NCI-H82 (cell line): ENCODE measurements around the gene ENG.
"Not testable (repeated sequence)": the region's sequence is repeated elsewhere in the genome, so short reads cannot be mapped to it uniquely, and the experiment has no call there.

ENCODE experiments used
- DNase-seq: peaks from one replicate; lab custom pipeline; 2025; lab: John Stamatoyannopoulos, UW

Gene ENG

DNA sequence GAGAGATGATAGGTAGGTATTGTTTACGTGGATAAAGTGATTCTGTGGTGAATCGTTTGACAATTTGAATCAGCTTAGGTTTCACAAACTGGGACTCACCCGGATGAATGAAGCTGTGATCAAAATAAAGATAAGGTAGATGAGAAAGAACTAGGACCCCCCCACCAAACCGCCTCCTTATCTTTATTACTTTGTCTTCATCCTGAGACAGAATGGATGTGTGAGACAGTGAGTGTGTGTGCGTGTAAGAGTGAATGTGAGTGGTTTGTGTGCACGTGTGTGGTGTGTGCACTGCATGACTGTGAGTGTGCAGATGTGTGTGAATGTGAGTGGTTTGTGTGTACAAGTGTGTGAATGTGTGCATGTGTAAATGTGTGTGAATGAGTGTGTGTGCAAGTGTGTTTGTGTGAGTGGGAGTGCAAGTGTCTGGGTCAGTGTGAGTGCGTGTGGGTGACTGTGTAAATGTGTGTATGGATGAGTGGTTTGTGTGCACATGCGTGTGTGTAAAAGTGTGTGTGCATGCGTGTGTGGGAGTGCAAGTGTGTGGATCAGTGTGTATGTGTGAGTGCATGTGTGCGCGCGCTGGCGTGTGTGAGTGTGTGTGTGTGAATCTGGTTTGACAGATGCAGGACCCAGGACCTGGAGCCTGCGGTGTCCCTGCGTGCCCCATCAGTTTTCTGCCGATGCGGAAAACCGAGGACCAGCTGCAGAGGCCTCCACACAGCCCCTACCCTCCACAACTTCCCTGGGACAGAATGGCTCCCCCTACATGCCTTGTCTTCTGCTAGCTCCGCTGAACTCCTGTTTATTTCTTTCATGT, 11.4 kb upstream of the ENG start:
- no peak for DNase-seq

DNA sequence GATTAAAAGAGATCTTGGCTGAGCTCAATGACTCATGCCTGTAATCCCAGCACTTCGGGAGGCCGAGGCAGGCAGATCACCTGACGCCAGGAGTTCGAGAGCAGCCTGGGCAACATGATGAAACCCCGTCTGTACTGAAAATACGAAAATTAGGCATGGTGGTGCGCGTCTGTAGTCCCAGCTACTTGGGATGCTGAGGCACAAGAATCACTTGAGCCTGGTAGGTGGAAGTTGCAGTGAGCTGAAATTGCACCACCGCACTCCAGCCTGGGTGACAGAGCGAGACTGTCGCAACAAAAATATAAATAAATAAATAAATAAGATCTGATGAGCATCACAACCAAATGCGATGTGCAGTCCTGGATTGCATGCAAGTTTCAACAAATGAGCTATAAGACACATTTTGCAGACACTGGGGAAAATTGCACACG, 8.7 kb upstream of the ENG start:
- no peak for DNase-seq

DNA sequence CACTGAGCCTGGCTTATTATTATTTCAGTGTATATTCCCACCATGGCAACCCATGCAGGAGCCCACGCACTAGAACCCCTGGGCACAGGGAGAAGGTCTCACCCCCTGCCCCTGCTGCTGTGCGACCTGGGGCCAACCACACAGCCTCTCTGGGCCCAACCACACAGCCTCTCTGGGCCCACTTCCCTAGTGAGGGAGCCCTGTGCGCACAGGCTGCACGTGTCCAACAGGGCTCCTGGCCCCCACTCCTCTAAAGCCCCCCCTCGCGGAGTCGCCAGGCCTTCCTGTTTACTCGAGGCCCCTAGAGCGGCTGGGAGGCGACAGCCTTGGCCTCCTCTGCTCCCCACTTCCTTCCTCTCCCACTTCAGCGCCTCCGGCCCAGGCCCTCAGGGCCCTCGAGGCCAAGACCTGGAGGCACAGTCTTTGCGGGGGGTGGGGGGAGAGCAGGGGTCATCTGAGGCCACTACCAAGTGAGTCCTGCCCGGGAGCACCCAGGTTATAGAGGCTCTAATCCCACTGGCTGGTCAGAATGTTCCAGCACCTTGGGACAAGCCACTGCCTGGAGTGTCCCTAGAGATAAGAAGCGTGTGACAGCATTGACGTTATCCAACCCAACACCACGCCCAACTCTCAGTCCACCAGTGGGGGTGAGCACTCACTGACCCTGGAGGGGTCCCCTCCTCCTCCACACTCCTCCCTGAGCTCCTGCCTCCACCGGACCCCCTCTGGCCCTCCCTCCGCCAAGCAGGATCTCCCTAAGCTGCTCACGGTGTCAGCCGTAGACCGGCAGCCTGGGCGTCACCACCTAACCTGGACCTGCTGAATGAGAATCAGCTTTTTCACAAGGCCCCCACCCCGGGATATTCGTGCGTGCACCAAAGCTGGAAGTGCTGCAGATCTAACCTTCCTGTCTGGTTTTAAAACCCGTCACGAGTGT, 7.9 kb upstream of the ENG start:
- peak; percentile 50 for DNase-seq

DNA sequence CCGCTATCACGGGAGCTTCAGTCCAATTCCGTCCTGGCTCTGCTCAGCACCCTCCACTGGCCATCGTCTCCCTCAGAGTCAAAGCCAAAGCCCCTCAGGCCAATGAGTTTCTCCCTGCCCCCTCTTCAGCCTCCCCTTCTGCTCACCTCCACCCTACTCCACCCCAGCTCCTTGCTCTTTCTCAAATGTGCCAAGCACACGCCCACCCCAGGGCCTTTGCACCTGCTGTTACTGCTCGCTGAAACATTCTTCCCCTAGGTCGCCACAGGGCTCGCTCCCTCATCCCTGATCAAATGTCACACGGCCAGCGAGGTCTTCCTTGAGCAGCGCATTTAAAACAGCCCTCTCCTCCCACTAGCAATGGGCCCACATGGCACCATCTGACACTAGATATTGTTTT, 6.3 kb upstream of the ENG start:
- DNase-seq = no peak

DNA sequence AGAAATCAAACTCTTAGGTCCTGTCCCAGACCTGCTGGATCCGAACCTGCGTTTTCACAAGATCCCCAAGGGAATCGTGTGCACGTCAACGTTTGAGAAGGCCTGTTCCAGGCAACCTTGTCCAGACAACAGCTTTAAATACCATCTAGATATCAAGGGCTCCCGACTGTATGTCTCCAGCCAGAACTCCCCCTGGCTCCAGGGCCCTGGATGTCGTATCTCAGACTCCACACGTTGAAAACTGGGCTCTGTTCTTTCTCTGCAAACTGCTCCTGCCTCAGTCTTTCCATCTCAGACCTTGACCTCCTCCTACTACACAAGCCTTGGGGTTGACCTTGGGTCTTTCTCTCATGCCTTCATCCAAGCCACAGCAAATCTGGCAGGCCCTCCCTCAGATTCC, 5.8 kb upstream of the ENG start:
- no peak for DNase-seq

DNA sequence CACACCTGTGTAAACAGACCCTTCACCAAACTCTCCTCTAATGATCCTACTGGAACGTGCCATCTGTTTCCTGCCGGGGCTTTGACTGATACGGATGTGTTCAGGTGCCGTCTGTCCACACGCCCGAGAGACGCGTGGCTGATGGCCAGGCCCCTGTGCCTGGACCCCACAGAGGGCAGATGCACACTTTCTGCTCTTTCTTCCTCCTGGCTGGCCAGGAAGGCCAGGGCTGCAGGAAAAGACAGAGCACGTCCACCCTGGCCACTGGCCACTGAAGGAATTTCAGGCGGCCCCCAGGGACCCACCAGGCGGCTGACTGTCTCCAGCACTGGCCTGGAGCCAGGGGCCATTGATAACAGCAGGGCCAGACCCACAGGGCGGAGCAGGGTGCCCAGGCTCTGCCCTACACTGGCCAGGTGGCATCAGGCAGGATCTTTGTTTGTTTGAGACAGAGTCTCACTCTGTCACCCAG, 3.6 kb upstream of the ENG start:
- peak; percentile 86 for DNase-seq

DNA sequence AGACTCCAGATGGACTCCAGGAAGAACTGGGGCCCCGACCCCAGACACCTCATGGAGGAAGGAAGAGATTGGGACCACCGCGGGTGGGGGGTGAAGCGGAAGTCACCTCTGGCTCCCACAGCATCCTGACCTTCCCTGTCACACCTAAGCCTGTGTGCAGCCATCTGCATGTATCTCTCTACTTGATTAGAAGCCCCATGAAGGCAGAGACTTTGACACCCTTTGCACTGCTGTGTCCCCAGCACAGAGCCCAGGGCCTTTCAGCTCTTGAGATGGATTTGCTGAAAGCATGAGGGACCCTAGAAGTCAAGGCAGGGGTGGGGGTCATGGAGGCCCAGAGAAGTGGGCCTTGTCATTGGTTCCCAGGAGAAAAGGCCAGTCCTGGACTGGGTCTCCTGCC, 2.8 kb upstream of the ENG start:
- no peak for DNase-seq

DNA sequence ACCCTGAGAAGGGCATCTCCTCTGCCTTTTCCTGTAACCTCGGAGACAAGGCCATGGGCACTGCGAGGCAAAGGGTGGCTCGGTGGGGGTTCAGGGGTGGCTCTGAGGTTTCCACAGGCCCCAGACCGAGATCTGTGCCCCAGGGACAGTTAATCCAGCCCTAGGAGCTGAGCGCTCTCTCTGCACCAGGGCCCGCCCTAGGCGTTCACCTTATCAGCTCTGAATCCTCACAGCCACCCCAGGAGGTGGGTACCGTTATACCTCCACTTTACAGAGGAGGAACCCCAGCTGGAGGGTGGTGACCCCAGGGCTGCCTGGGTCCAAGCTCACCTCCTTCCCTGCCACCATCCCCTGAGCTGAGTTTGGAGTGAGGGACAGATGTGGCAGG, 2.3 kb upstream of the ENG start:
- DNase-seq = no peak

DNA sequence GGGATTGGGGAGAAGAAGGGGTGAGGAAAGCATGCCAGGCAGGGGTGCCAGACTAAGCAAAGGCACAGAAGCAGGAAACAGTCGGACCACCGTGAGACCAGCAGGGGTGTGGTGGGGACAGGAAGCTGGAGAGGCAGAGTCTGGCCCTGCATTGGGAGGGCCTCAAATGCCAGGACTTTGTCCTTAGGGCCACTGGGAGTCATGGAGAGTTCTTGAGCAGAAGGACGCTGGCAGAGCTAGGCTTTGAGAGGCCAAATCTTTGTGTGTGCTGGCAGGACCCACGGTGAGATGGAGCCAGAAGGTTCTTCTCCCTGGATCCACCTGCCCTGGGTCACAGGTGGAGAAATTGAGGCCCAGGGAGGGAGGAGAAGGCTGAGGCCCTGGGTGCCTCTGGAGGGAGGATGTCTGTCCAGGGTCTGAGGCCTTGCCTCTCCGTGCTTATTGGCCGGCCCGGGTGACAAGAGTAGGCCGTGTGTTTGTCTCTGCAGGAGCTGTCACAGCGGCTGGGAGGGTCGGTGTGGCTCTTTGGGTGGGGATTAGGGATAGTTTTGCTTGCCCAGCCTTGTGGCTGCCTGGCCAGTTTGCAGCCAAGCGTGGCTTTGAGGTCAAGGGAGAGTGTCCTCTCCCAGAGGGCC, 1.8 kb upstream of the ENG start:
- no peak for DNase-seq

DNA sequence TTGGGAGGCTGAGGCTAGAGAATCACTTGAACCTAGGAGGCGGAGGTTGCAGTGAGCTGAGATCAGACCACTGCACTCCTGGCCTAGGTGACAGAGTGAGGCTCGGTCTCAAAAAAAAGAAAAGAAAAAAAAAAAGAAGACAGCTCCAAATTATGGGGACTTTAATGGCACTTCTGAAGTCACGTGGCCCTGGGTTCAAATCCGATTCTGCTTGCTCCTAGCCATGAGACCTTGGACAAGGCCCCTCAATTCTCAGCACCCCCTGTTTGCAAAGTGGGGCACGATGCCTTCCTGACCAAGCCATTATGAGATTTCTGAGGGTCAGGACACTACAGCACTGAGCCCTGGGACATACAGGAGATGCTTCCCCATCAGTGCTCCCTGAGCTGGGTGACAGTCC, 1.1 kb upstream of the ENG start:
- DNase-seq = no peak

DNA sequence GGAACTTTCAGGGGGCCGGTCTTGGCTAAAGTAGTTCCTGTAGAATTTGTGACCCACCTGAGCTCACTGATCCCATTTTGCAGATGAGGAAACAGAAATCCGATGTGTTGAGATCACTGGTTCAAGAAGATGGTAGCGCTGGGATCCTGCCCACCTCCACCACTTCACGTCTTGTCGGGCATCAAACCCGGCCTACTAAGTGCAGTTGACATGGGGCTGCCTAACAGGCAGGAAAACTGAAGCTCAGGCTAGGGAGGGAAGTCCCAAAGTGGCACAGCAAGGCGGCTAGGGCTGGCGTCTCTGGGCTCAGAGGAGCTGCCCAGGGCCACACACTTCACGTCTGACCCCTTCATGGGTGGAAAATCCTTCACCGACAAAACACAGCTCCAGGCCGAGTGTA, 502 bp upstream of the ENG start:
- no peak for DNase-seq

DNA sequence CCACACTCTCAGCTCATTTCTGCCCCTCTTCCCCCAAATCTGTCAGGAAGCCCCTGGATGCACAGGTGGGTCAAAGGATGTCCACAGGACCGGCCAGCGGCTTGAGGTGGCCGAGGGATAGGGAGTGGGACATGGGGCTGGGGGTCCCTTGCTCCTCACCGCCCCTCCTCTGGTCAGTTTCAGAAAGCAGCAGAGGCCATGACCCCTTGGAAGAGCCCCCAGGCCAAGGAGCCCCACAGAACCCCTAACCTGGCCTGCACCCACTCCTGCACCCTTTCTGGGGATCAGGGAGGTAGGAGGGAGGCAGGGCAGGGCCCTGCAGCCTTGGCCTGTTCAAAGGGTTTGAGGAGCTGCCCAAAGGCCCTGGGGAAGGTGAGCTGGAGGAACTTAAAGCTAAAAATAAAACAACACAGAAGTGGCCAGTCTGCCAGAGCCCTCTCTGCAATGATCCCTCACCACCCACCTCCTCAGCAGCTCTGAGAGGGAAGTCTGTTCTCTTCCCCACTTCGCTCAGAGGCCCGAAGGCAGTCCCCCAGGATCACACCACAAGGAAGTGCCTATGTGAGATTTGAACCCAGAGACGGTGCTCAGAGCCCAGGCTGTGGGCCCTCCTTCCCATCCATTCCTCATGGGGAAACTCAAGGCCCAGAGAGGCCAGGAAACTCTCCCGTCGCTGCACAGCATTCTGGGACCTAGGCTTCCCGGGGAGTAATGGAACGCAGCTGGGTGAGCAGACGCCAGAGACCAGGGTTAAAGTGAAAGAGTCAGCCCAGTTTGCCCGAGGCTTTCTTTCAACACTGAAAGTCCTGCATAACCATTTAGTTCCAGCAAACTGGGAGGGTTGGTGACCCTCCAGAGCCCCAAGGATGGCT, 910 bp downstream of the ENG start:
- DNase-seq = no peak

DNA sequence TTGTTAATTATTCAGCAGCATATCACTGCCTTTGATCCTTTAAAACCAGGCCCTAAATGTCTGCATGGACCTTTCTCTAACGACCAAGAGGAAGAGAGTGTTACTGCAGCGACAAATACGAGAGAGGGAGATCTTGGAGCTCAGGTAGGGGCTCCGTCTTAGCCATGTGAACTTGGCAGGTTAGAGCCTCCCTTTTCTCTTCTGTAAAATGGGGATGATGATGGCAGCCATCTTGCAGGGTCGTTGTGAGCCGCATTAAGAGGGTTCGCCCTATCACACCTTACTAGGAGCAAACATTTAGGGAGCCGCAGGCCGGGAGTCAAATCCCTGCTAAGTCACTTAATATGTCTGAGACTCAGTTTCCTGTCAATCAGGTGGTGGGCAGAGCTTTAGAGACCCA, 1.6 kb downstream of the ENG start:
- DNase-seq = no peak

DNA sequence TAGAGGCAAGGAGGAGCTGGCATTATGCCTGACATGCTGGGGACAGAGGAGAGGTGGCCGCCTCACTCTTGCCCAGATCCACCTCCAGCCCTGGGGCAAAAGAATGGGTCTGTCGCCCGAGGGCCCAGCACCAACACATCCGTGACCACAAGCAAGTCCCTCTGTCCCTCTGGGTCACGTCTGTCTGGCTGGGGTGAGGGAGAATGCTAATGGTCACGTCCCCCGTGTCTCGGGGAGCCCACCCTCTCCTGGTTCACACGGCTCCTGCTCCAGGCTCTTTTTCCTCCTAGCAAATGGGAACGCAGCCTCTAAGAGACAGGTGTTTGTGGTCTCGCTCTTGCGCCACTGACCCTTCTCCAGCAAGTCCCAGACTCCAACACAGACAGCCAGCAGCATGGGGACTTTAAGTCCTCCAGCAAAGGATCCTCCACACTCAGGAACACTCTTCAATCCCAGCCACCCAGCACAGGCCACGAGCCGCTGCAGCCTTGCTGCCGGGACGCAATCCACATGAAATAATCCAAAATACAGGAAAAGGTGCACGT, 4.1 kb downstream of the ENG start:
- DNase-seq = no peak

DNA sequence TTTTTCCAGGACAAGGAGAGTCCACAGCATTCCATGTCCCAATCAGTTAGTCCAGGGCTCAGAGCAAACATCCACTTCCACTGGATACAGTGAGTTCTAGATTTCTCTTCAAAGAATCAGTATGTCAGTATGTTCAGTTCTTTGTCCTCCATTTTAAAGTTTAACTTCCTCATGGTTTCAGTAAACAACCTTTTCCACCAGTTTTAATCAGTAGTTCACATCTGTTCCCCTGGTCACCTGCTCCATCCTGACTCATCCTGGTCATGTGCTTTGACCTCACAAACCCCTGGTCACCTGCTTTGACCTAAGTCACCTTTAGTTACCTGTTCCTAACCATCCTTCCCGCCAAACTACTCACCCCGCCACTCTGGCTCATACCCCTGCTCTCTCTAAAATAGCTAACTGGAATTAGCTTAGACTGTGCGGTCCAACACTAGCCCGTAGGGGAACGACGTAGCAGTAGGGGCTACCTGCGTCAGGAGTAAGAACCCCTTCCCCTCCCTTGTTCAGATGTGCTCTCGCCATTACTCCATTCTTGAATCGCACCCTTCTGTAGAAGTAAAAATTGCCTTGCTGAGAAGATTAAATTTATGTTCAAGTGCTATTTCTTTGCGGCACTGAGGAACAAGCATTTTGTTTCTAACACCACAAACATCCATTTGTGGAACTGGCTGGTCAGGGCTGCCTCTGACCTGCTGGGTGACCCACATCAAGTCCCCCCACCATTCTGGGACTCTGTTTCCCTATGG, 5.5 kb downstream of the ENG start:
- no peak for DNase-seq

DNA sequence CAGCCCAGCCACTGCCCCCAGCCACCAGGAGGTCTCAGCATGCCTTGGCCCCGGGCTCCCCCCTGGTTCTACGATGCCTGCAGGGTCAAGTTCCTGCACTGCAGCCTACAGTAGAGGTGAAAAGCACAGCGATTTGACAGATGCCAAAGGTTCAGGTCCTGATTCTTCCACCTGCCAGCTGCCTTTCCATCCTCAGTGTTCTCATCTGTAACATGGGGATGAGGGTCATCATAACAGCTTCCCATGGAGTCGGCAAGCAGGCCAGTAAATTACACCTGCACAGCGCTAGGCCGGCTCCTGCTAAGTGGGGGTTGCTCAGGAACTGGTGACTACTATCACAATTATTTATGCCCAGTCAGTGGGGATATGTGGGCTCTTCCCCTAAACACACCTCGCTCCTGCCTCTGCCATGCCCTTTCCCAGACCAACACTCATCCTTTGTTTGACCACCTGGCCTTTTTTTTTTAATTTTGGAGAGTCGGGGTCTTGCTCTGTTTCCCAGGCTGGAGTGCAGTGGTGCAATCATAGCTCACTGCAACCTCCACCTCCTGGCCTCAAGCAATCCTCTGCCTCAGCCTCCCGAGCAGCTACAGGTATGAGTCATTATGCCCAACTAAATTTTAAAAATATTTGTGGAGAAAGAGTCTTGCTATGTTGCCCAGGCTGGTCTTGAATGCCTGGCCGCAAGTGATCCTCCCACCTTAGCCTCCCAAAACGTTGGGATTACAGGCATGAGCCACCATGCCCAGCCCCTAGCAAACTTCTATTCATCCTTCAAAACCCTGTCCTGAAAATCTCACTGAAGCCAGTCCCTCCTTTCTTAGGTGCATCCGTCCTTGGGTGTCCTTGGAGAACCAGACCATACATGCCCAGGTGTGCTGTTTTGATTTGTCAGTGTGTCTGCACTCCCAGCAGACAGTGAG, 6.4 kb downstream of the ENG start:
- DNase-seq = no peak

DNA sequence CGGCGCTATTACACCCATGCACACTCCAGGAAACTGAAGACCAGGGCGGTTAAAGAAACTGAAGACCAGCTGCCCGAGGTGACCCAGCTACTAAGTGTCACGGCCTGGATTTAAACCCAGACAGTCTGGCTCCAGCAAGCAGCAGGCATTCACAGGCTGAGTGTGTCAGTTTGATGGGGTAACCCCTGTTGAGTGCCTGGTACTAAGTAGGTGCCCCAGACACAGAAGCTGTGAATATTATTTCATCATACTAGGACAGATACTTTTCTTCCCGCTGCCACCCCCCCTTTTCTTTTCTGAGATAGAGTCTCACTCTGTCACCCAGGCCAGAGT, 7.3 kb downstream of the ENG start:
- DNase-seq = peak; percentile 65

DNA sequence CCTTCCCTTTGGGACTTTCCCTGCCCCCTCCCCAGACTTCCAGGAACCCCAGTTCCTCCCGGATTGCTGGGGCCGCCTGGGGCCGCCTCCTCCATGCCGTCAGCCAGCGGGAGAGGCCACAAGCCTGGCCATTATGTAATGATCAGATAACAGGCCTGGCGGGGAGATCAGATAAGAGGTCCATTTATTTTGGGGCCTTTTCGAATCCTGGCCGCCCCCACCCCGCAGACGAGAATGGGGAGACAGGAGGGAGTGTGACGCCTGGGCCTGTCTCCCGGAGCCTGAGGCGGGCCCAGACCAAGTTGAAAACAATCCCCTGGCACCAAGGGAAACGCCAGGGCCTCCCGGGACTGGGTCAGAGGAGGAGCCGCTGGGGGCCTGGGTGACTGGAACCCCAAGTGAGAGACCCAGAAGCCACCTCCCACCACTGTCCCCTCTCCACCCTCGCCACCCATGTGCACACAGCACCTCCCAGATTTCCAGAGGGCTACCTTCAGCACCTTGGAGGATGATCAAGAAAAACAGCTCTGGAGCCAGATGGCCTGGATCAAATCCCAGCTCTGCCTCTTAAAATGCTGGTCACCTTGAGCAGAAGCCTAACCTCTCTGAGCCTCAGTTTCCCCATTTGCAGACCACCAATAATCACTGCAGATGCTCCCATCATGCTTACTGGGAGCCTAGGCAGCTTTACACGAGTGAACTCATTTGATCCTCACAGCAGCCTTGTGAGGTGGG, 7.8 kb downstream of the ENG start:
- DNase-seq = no peak

DNA sequence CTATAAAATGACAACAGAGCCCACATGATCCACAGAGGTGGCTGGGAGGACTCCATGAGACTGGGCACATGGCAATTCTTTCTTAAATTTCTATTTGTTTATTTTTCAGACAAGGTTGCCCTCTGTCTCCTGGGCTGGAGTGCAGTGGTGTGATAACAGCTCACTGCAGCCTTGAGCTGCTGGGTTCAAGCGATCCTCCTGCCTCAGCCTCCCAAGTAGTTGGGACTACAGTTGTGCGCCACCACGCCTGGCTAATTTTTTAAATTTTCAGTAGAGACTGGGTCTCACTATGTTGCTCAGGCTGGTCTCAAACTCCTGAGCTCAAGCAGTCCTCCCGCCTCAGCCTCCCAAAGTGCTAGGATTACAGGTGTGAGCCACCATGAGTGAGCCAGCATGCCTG, 8.8 kb downstream of the ENG start:
- DNase-seq = not testable (repeated sequence)
